WERI-Rb-1 (cell line): ENCODE data around the gene AFF2.

Experiments
- DNase-seq: peaks from one replicate; pipeline ENCODE4 v3.0.0-alpha.2; 2020
- H3K27ac ChIP-seq: fragments of 250-450 bp; sonication (Bioruptor Pico); 2 replicates; pipeline ENCODE4 v1.5.1; 2020; ENCODE audit warnings: mild to moderate bottlenecking, moderate library complexity
- H3K27me3 ChIP-seq: fragments of 250-450 bp; sonication (Bioruptor Pico); 2 replicates; pipeline ENCODE4 v1.5.1; 2021; ENCODE audit warnings: mild to moderate bottlenecking, low read depth, moderate library complexity; ENCODE audit not compliant: insufficient read depth, severe bottlenecking
- H3K36me3 ChIP-seq: fragments of 250-450 bp; sonication (Bioruptor Pico); 2 replicates; pipeline ENCODE4 v1.5.1; 2020; ENCODE audit warnings: mild to moderate bottlenecking, moderate library complexity
- H3K4me3 ChIP-seq: 2 replicates; pipeline ENCODE4 v1.5.1; 2011; ENCODE audit warnings: low read depth, mild to moderate bottlenecking, control low read depth, low read length
- H3K9me3 ChIP-seq: fragments of 250-450 bp; sonication (Bioruptor Pico); 2 replicates; pipeline ENCODE4 v1.5.1; 2021; ENCODE audit warnings: mild to moderate bottlenecking, moderate library complexity; ENCODE audit not compliant: severe bottlenecking
- TF ChIP-seq, protein P1 (sequence below): IDR thresholded peaks from 2 replicates; pipeline ENCODE4 v1.5.1; 2011; ENCODE audit warnings: low read depth, mild to moderate bottlenecking, control low read depth, inconsistent platforms, low read length

The AFF2 gene

DNA sequence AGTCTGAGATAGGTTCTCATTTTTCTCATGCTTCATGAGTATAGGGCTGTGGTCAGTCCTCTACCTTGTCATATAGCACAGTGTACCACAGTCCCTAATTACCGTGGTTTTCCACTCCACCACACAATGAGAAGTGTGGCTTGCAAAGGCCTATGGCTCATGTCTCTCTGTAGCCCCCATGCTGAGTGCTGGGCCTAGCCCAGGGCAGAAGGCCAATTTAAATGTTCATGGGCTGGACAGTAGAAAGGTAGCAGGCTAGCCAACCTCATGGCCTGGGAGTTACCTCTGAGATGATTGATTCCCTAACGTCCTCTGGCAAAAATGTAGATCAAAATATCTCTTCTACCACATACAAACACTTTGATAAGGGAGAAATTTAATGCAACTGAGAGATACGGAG lies 222.5 kb downstream of the AFF2 start:
- DNase-seq = no peak
- Histone ChIP-seq H3K27me3 (no peaks in the 10 kb centered on the region), H3K36me3 (no peaks in the 10 kb centered on the region), H3K4me3 (no peak overlapping the region), H3K9me3 (no peaks in the 10 kb centered on the region), H3K27ac (no peak overlapping the region)
- TF ChIP-seq, protein P1, sequence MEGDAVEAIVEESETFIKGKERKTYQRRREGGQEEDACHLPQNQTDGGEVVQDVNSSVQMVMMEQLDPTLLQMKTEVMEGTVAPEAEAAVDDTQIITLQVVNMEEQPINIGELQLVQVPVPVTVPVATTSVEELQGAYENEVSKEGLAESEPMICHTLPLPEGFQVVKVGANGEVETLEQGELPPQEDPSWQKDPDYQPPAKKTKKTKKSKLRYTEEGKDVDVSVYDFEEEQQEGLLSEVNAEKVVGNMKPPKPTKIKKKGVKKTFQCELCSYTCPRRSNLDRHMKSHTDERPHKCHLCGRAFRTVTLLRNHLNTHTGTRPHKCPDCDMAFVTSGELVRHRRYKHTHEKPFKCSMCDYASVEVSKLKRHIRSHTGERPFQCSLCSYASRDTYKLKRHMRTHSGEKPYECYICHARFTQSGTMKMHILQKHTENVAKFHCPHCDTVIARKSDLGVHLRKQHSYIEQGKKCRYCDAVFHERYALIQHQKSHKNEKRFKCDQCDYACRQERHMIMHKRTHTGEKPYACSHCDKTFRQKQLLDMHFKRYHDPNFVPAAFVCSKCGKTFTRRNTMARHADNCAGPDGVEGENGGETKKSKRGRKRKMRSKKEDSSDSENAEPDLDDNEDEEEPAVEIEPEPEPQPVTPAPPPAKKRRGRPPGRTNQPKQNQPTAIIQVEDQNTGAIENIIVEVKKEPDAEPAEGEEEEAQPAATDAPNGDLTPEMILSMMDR = no peak

DNA sequence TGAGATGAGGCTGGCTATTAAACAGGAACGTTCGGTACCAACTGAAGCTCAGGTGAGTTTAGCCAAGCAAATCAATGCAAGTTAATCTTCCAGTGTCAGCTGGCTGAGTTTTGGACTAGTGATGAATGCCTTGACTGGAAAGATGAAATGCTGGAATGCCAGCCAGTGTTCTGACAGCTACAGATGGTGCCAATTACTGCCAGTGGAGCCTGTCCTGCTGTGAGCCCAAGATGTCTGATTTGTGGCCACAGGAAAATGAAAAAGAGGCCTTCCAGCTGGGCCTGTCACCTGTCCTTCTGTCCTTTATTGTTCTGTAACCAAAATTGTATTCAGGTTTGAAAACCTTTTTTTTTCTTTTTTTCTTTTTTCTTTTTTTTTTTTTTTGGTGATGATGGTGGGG lies 223.1 kb downstream of the AFF2 start:
- Histone ChIP-seq H3K9me3 (no peaks in the 10 kb centered on the region), H3K27me3 (no peaks in the 10 kb centered on the region), H3K4me3 (no peak overlapping the region), H3K36me3 (no peaks in the 10 kb centered on the region), H3K27ac (no peak overlapping the region)
- TF ChIP-seq, protein P1 = no peak
- no peak for DNase-seq

DNA sequence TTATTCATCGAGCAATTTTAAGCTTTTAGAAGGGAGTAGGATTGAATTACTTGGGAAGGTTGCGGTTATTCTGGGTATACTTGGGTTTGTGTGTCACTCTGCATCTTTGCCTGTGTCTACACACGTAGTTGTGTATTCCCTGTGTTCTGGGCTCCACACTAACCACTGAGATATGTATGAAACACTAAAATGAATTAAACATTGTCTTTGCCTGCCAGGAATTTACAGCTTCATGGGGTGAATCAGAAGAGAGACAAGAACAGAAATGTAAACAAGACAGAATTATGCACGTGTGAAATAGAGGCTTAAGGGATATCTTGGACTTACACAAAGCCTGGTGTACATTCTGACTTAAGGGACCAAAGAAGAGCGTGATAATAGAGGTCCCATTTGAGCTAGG lies 228.5 kb downstream of the AFF2 start:
- Histone ChIP-seq H3K9me3 (no peaks in the 10 kb centered on the region), H3K36me3 (no peaks in the 10 kb centered on the region), H3K4me3 (no peak overlapping the region), H3K27me3 (no peaks in the 10 kb centered on the region), H3K27ac (no peak overlapping the region)
- no peak for DNase-seq
- TF ChIP-seq, protein P1 = no peak

DNA sequence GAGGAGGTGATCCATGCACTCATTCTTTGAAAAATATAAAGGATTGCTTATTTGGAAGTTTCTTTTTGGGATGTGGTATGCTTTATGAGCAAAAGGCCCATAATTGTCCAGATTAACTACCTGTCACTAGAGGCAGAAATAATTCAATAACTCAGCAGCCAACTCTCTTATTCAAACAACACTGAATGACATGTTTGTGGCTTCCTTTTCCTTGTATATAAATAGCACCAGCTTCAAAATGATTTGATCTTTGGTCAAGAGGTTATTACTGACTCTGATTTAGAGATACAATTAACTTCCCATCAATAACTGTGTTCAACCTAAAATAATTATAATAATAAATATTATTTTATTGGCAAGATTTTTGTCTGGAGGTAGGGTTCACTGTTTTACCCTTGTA lies 232.3 kb downstream of the AFF2 start:
- H3K27ac ChIP-seq = no peak overlapping the region
- TF ChIP-seq, protein P1 = no peak
- no peak for DNase-seq
- no peaks in the 10 kb centered on the region for H3K27me3 ChIP-seq
- H3K9me3 ChIP-seq = no peaks in the 10 kb centered on the region
- H3K36me3 ChIP-seq = no peaks in the 10 kb centered on the region
- H3K4me3 ChIP-seq = no peak overlapping the region

DNA sequence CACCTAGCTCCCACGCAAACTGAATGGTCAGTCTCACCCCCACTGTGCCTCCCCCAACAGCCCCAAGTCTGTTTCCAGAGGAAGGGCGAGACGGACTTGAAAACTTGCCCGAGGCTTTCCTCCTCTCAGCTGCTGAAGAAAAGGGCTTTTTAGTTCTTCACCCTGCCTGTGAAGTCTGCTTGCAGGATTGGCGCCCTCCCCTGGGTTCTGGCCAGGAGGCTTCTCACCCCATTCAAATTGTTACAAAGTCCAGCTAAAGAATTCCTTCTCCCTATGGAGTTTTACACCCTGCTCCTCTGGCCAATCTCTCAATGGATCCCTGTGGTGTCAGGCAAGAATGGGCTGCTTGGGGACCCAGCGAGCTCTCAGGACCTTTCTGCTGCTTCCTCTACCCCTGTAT lies 241.0 kb downstream of the AFF2 start:
- H3K36me3 ChIP-seq = no peaks in the 10 kb centered on the region
- no peak overlapping the region for H3K27ac ChIP-seq
- no peak overlapping the region for H3K4me3 ChIP-seq
- TF ChIP-seq, protein P1 = no peak
- no peaks in the 10 kb centered on the region for H3K9me3 ChIP-seq
- no peaks in the 10 kb centered on the region for H3K27me3 ChIP-seq
- peak; percentile 7 for DNase-seq

DNA sequence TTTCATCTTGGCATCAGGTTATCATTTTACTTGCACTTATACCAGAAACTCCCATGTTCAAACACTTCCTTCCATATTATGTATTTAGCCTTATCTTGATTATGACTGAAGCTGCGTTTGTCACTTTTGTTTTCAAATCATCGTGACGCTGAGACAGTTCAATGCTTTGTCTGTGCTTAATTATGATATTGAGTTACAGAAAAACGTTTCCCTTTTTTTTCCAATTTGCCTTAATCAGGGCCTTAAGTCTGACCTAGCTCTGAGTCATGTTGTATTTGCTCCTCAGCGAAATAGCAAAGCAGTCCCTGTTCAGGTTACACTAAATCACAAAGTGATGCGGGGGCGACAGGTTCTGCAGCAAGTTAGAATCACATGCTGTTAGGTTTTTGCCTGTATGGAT lies 254.7 kb downstream of the AFF2 start:
- Histone ChIP-seq H3K27ac (no peak overlapping the region), H3K27me3 (no peaks in the 10 kb centered on the region), H3K4me3 (no peak overlapping the region), H3K9me3 (no peaks in the 10 kb centered on the region), H3K36me3 (no peaks in the 10 kb centered on the region)
- TF ChIP-seq, protein P1 = no peak
- no peak for DNase-seq
